Left ventricle myocardium inferior (tissue), 1 donor: Measurements from ENCODE around the gene DRAM1. TPM values are rescaled to one million over a fixed set of nuclear protein-coding genes. Genes with fewer than 3 reads are reported as not detected.

Experiments
- DNase-seq: peaks from one replicate; pipeline ENCODE4 v3.0.0-alpha.2; 2020
- H3K27ac ChIP-seq: fragments of 200-600 bp; replicated peaks from 2 replicates; pipeline ENCODE4 v1.8.0; 2021
- H3K27me3 ChIP-seq: fragments of 200-600 bp; 2 replicates; pipeline ENCODE4 v1.8.0; 2021; ENCODE audit warnings: low read depth
- H3K36me3 ChIP-seq: fragments of 200-600 bp; 2 replicates; pipeline ENCODE4 v1.8.0; 2021
- H3K4me1 ChIP-seq: fragments of 200-600 bp; 2 replicates; pipeline ENCODE4 v1.8.0; 2021
- H3K4me3 ChIP-seq: fragments of 200-600 bp; 2 replicates; pipeline ENCODE4 v1.8.0; 2021; ENCODE audit warnings: mild to moderate bottlenecking, moderate library complexity
- H3K9me3 ChIP-seq: fragments of 200-600 bp; replicated peaks from 2 replicates; pipeline ENCODE4 v1.8.0; 2021
- CTCF ChIP-seq: fragments of 200-600 bp; IDR thresholded peaks from 2 replicates; pipeline ENCODE4 v1.8.0; 2021; ENCODE audit warnings: antibody characterized with exemption, mild to moderate bottlenecking, borderline replicate concordance
- intact Hi-C: fragments of 100-400 bp; cut with micrococcal nuclease; formaldehyde crosslinking; loops from one replicate; pipeline ENCODE4 v1.11.0; 2022
- total RNA-seq: library from RNA; stranded (reverse); fragmentation: NEBNext Ultra II Directional; extraction: Animal tissue kit (Norgen Biotek cat#: 25700); gene quantifications from one replicate; pipeline ENCODE4 v1.2.1, GENCODE V29; 2021
- donor health status: DM: no; HTN: yes; CAD: no; lungs with severe emphysema.

DRAM1 gene
- total RNA-seq, 1 donor from 2014 or later: 5.3 TPM

GRCh38 chr12:101925935-101926334, 48.6 kb downstream of the DRAM1 start:
- Histone ChIP-seq H3K27ac (peak overlapping the region; percentile 55), H3K27me3 (no peaks in the 10 kb centered on the region), H3K4me1 (no peaks in the 10 kb centered on the region), H3K36me3 (no peaks in the 10 kb centered on the region), H3K9me3 (no peaks in the 10 kb centered on the region), H3K4me3 (no peak overlapping the region)
- intact Hi-C loops: no loop called here
- no peak for DNase-seq
- no peak for TF ChIP-seq CTCF

GRCh38 chr12:101927036-101927435, 49.7 kb downstream of the DRAM1 start:
- H3K27ac ChIP-seq: peak overlapping the region; percentile 43
- no peak overlapping the region for H3K4me3 ChIP-seq
- no peaks in the 10 kb centered on the region for H3K36me3 ChIP-seq
- no peak for TF ChIP-seq CTCF
- H3K4me1 ChIP-seq: no peaks in the 10 kb centered on the region
- H3K27me3 ChIP-seq: no peaks in the 10 kb centered on the region
- intact Hi-C loops: no loop called here
- no peaks in the 10 kb centered on the region for H3K9me3 ChIP-seq
- no peak for DNase-seq

GRCh38 chr12:101927999-101928398, 50.6 kb downstream of the DRAM1 start:
- Histone ChIP-seq H3K9me3 (no peaks in the 10 kb centered on the region), H3K4me1 (no peaks in the 10 kb centered on the region), H3K36me3 (no peaks in the 10 kb centered on the region), H3K4me3 (no peak overlapping the region), H3K27me3 (no peaks in the 10 kb centered on the region), H3K27ac (peak overlapping the region; percentile 43)
- DNase-seq: no peak
- intact Hi-C loops: no loop called here
- no peak for TF ChIP-seq CTCF

- H3K9me3 ChIP-seq: no peaks in the 10 kb centered on the region
- no peak for DNase-seq
- no peak for TF ChIP-seq CTCF
- H3K36me3 ChIP-seq: no peaks in the 10 kb centered on the region
- no peaks in the 10 kb centered on the region for H3K27me3 ChIP-seq
- no peaks in the 10 kb centered on the region for H3K4me1 ChIP-seq
- peak overlapping the region; percentile 43 for H3K27ac ChIP-seq
- H3K4me3 ChIP-seq: no peak overlapping the region
- intact Hi-C loops: no loop called here
These were observed 51.2 kb downstream of the DRAM1 start for GRCh38 chr12:101928556-101928955.

GRCh38 chr12:101929365-101930041, 52.1 kb downstream of the DRAM1 start:
- no peak for TF ChIP-seq CTCF
- Histone ChIP-seq H3K27me3 (no peaks in the 10 kb centered on the region), H3K4me3 (no peak overlapping the region), H3K4me1 (no peaks in the 10 kb centered on the region), H3K9me3 (no peaks in the 10 kb centered on the region), H3K36me3 (no peaks in the 10 kb centered on the region), H3K27ac (no peak overlapping the region)
- no peak for DNase-seq
- intact Hi-C loops: no loop called here
